K562 (cell line): ENCODE data around the gene SLC34A3. TPM values are rescaled to one million over a fixed set of nuclear protein-coding genes. Genes with fewer than 3 reads are reported as not detected.

Experiments used
- BMI1 ChIP-seq: fragments of 150-350 bp; IDR thresholded peaks from 2 replicates; pipeline ENCODE4 v1.6.1; 2014; ENCODE audit warnings: low read length
- CHD1 ChIP-seq: fragments of 200-600 bp; sonication (generic); IDR thresholded peaks from one replicate; pipeline ENCODE4 v1.6.1; 2012; ENCODE audit warnings: mild to moderate bottlenecking, moderate library complexity, low read length, inconsistent platforms
- E4F1 ChIP-seq: fragments of 250-450 bp; sonication (Bioruptor Pico); IDR thresholded peaks from 2 replicates; pipeline ENCODE4 v1.5.0; 2021; ENCODE audit warnings: mild to moderate bottlenecking, borderline replicate concordance
- HMGXB4 ChIP-seq: sonication (generic); formaldehyde crosslinking; IDR thresholded peaks from 2 replicates; pipeline ENCODE4 v1.8.1; 2023; ENCODE audit warnings: mild to moderate bottlenecking, missing genetic modification reagents
- KLF13 ChIP-seq: fragments of 450-650 bp; IDR thresholded peaks from 2 replicates; pipeline ENCODE4 v1.6.1; 2016; ENCODE audit warnings: missing genetic modification characterization, low read depth, mild to moderate bottlenecking, missing compliant biosample characterization, moderate library complexity, borderline replicate concordance
- MCM3 ChIP-seq: fragments of 450-650 bp; IDR thresholded peaks from 2 replicates; pipeline ENCODE4 v1.6.1; 2016
- PCBP2 ChIP-seq: fragments of 200-400 bp; formaldehyde crosslinking; IDR thresholded peaks from 2 replicates; pipeline ENCODE4 v1.6.1; 2018; ENCODE audit warnings: low read length, low read depth, mild to moderate bottlenecking, moderate library complexity; ENCODE audit not compliant: poor library complexity, severe bottlenecking
- SIX5 ChIP-seq, 2 experiments: IDR thresholded peaks; 2 replicates each; pipeline ENCODE4 v1.6.1; 2011; ENCODE audit warnings: low read length in 2 of 2, borderline replicate concordance in 1 of 2, low read depth in 1 of 2, mild to moderate bottlenecking in 1 of 2, moderate library complexity in 1 of 2; ENCODE audit not compliant: insufficient read depth in 1 of 2
- SMARCE1 ChIP-seq: fragments of 450-650 bp; IDR thresholded peaks from 2 replicates; pipeline ENCODE4 v1.7.1; 2016; ENCODE audit warnings: mild to moderate bottlenecking
- TCF7L2 ChIP-seq: fragments of 150-350 bp; IDR thresholded peaks from 2 replicates; pipeline ENCODE4 v1.6.1; 2016; ENCODE audit warnings: low read depth, mild to moderate bottlenecking, low read length, moderate library complexity
- TEAD2 ChIP-seq: fragments of 450-650 bp; IDR thresholded peaks from 2 replicates; pipeline ENCODE4 v1.6.1; 2016; ENCODE audit warnings: missing genetic modification characterization, control low read depth, missing compliant biosample characterization
- THRAP3 ChIP-seq: fragments of 450-650 bp; IDR thresholded peaks from 2 replicates; pipeline ENCODE4 v1.6.1; 2016; ENCODE audit warnings: mild to moderate bottlenecking, inconsistent platforms, borderline replicate concordance
- THRB ChIP-seq: fragments of 450-650 bp; formaldehyde crosslinking; conservative IDR thresholded peaks from 2 replicates; pipeline ENCODE4 v1.4.0; 2022; ENCODE audit warnings: mild to moderate bottlenecking, missing genetic modification characterization
- ZBTB26 ChIP-seq: fragments of 450-650 bp; formaldehyde crosslinking; IDR thresholded peaks from 2 replicates; pipeline ENCODE4 v1.4.0; 2022; ENCODE audit warnings: missing genetic modification characterization
- ZNF77 ChIP-seq: fragments of 250-450 bp; sonication (Bioruptor Pico); IDR thresholded peaks from 2 replicates; pipeline ENCODE4 v1.5.0; 2020
- polyA plus RNA-seq, 8 experiments: library from polyadenylated mRNA; depleted of rRNA in 4 of 8; stranded (reverse) in 5 of 8; unstranded in 3 of 8; fragments of >200 nt; fragmentation: Nextera tagmentation in 2 of 8; fragmentation: Illumina TruSeq in 1 of 8; extraction: Ambion mirVana in 2 of 8; extraction: Trizol in 1 of 8; gene quantifications; 2 replicates each; pipeline versions ENCODE4 v1.2.1 to v1.2.3, GENCODE V29; 2011 to 2014; ENCODE audit warnings: inconsistent platforms in 1 of 8, missing spikeins in 1 of 8
- total RNA-seq, 7 experiments: library from RNA; depleted of rRNA in 6 of 7; stranded (reverse); fragments of >200 nt in 6 of 7; fragmentation: Illumina TruSeq in 2 of 7; extraction: Trizol in 2 of 7; gene quantifications; 2 replicates each; pipeline versions ENCODE4 v1.2.1 to v1.2.3, GENCODE V29; 2011 to 2021; ENCODE audit warnings: low replicate concordance in 1 of 7

Gene SLC34A3
- total and polyA plus RNA-seq, 9 of the 15 experiments (the other 6 are each of a cell fraction or from before 2014, with no cell fraction given), result not detected

- peak; percentile 88 for TF ChIP-seq ZBTB26 (CRISPR knock-in tag)
- TF ChIP-seq KLF13 (tag), result peak; percentile 57; the same call in 1 of the 2 replicates
- no peak for TF ChIP-seq BMI1
- TF ChIP-seq PCBP2, result no peak
- no peak; the same call in 1 of the 2 replicates for TF ChIP-seq E4F1 (CRISPR knock-in tag)
- TF ChIP-seq THRAP3, result no peak
- TF ChIP-seq SMARCE1, result no peak
- no peak for TF ChIP-seq SIX5 (IDR thresholded peaks at IDR 0.05; ENCODE audit: borderline replicate concordance in 1 of 2, insufficient read depth in 1 of 2, low read depth in 1 of 2, low read length in 2 of 2)
- peak; percentile 88; the same call in 1 of the 2 replicates for TF ChIP-seq THRB (CRISPR knock-in tag)
- TF ChIP-seq MCM3, result no peak
- TF ChIP-seq ZNF77 (CRISPR knock-in tag), result no peak
- TF ChIP-seq TCF7L2, result no peak
- 0 out of 2 replicates have a peak, but pooled peaks have one; percentile 38 for TF ChIP-seq HMGXB4 (CRISPR knock-in tag)
- TF ChIP-seq TEAD2, result no peak
- peak; percentile 89 for TF ChIP-seq CHD1
Observed at GRCh38 chr9:137240841-137241489, 10.3 kb downstream of the SLC34A3 start, which contains the start of gene TUBB4B (continued).
